Activated T-helper 2 cell treated with anti-CD3 and anti-CD28 coated beads, Interferon-gamma antibody, Interleukin-2, Interleukin-4, amounts not matched to agents 10 μg/mL and 5 μg/mL and 100 μg/mL, durations not matched to agents 14 hours and 24 hours and 36 hours (primary cell): ENCODE results near the gene ECE2. TPM values are rescaled to one million over a fixed set of nuclear protein-coding genes. Genes with fewer than 3 reads are reported as not detected.
A peak's percentile ranks its signal among the peaks of the same experiment; 100 is the strongest.
"Not testable (repeated sequence)": the region's sequence is repeated elsewhere in the genome, so short reads cannot be mapped to it uniquely, and the experiment has no call there.

Source experiments
- DNase-seq: peaks from one replicate; pipeline ENCODE4 v3.0.0; 2021; ENCODE audit warnings: low spot score
- H3K27ac Mint-ChIP-seq: one replicate; pipeline ENCODE4 v1.8.0; 2021; ENCODE audit warnings: mixed read lengths
- H3K27me3 Mint-ChIP-seq: one replicate; pipeline ENCODE4 v1.8.0; 2021; ENCODE audit warnings: low read depth, mixed read lengths
- H3K36me3 Mint-ChIP-seq: one replicate; pipeline ENCODE4 v1.8.0; 2021; ENCODE audit warnings: low read depth, mixed read lengths
- H3K4me1 Mint-ChIP-seq: one replicate; pipeline ENCODE4 v1.8.0; 2021; ENCODE audit warnings: low read depth, mixed read lengths
- H3K4me3 Mint-ChIP-seq: one replicate; pipeline ENCODE4 v1.8.0; 2021; ENCODE audit warnings: low read depth, mild to moderate bottlenecking, moderate library complexity, mixed read lengths
- H3K9me3 Mint-ChIP-seq: one replicate; pipeline ENCODE4 v1.8.0; 2021; ENCODE audit warnings: mixed read lengths
- intact Hi-C: fragments of 100-400 bp; cut with micrococcal nuclease; formaldehyde crosslinking; loops from one replicate; pipeline ENCODE4 v1.15.1; 2023
- total RNA-seq: library from RNA; stranded (reverse); gene quantifications from 2 replicates; pipeline ENCODE4 v1.2.3, GENCODE V29; 2022

The ECE2 gene
- total RNA-seq, 1 donor from 2014 or later: not detected

GRCh38 chr3:184261854-184262763 lies 13.7 kb upstream of the ECE2 start:
- no peak for DNase-seq
- H3K9me3 Mint-ChIP-seq: no peaks in the 10 kb centered on the region
- peak overlapping the region; percentile 6 for H3K27ac Mint-ChIP-seq
- H3K27me3 Mint-ChIP-seq: peaks cover 44% of the 10 kb centered on the region
- H3K4me3 Mint-ChIP-seq: peak overlapping the region; percentile 89
- intact Hi-C loops: loop anchor here (1.0 kb wide), 1 partner anchor 12 kb away; no protein-coding TSS in a partner anchor
- H3K36me3 Mint-ChIP-seq: peaks cover 9% of the 10 kb centered on the region
- peaks cover 14% of the 10 kb centered on the region for H3K4me1 Mint-ChIP-seq

- peaks cover 47% of the 10 kb centered on the region for H3K27me3 Mint-ChIP-seq
- intact Hi-C loops: no loop called here
- peak overlapping the region; percentile 72 for H3K4me3 Mint-ChIP-seq
- DNase-seq: no peak
- H3K27ac Mint-ChIP-seq: no peak overlapping the region
- H3K9me3 Mint-ChIP-seq: no peaks in the 10 kb centered on the region
- H3K4me1 Mint-ChIP-seq: peaks cover 14% of the 10 kb centered on the region
- H3K36me3 Mint-ChIP-seq: peaks cover 9% of the 10 kb centered on the region
Measured at GRCh38 chr3:184262764-184263179, 13.1 kb upstream of the ECE2 start.

- H3K27me3 Mint-ChIP-seq: peaks cover 32% of the 10 kb centered on the region
- DNase-seq, H3K27ac Mint-ChIP-seq, H3K36me3 Mint-ChIP-seq, intact Hi-C loops, H3K4me1 Mint-ChIP-seq, H3K4me3 Mint-ChIP-seq, H3K9me3 Mint-ChIP-seq: not testable (repeated sequence)
Measured at GRCh38 chr3:184267249-184267648, 8.6 kb upstream of the ECE2 start.

GRCh38 chr3:184272269-184272668 lies 3.6 kb upstream of the ECE2 start:
- no peak for DNase-seq
- H3K36me3 Mint-ChIP-seq: no peaks in the 10 kb centered on the region
- no peak overlapping the region for H3K4me3 Mint-ChIP-seq
- H3K4me1 Mint-ChIP-seq: no peaks in the 10 kb centered on the region
- intact Hi-C loops: no loop called here
- H3K27me3 Mint-ChIP-seq: peaks cover 35% of the 10 kb centered on the region
- no peak overlapping the region for H3K27ac Mint-ChIP-seq
- H3K9me3 Mint-ChIP-seq: no peaks in the 10 kb centered on the region

- DNase-seq: no peak
- intact Hi-C loops: no loop called here
- Mint-ChIP-seq H3K27ac (no peak overlapping the region), H3K4me1 (no peaks in the 10 kb centered on the region), H3K27me3 (peaks cover 48% of the 10 kb centered on the region), H3K9me3 (no peaks in the 10 kb centered on the region), H3K36me3 (no peaks in the 10 kb centered on the region), H3K4me3 (no peak overlapping the region)
Measured at GRCh38 chr3:184275381-184275701, 481 bp upstream of the ECE2 start.

GRCh38 chr3:184277366-184277765 lies 1.5 kb downstream of the ECE2 start:
- H3K36me3 Mint-ChIP-seq: no peaks in the 10 kb centered on the region
- no peaks in the 10 kb centered on the region for H3K9me3 Mint-ChIP-seq
- no peaks in the 10 kb centered on the region for H3K4me1 Mint-ChIP-seq
- no peak overlapping the region for H3K27ac Mint-ChIP-seq
- no peak overlapping the region for H3K4me3 Mint-ChIP-seq
- no peak for DNase-seq
- H3K27me3 Mint-ChIP-seq: peaks cover 40% of the 10 kb centered on the region
- intact Hi-C loops: no loop called here

GRCh38 chr3:184282941-184283340 lies 7.1 kb downstream of the ECE2 start:
- no peak for DNase-seq
- Mint-ChIP-seq H3K4me3 (no peak overlapping the region), H3K4me1 (no peaks in the 10 kb centered on the region), H3K9me3 (no peaks in the 10 kb centered on the region), H3K27me3 (peaks cover 20% of the 10 kb centered on the region), H3K36me3 (no peaks in the 10 kb centered on the region), H3K27ac (no peak overlapping the region)
- intact Hi-C loops: no loop called here

GRCh38 chr3:184283681-184284080 lies 7.9 kb downstream of the ECE2 start:
- Mint-ChIP-seq H3K27me3 (peaks cover 19% of the 10 kb centered on the region), H3K4me3 (no peak overlapping the region), H3K9me3 (no peaks in the 10 kb centered on the region), H3K36me3 (no peaks in the 10 kb centered on the region), H3K4me1 (no peaks in the 10 kb centered on the region), H3K27ac (no peak overlapping the region)
- intact Hi-C loops: no loop called here
- no peak for DNase-seq

- peaks cover 16% of the 10 kb centered on the region for H3K27me3 Mint-ChIP-seq
- no peaks in the 10 kb centered on the region for H3K36me3 Mint-ChIP-seq
- no peak overlapping the region for H3K27ac Mint-ChIP-seq
- DNase-seq: no peak
- no peak overlapping the region for H3K4me3 Mint-ChIP-seq
- intact Hi-C loops: no loop called here
- H3K4me1 Mint-ChIP-seq: no peaks in the 10 kb centered on the region
- no peaks in the 10 kb centered on the region for H3K9me3 Mint-ChIP-seq
Measured at GRCh38 chr3:184284696-184285095, 8.9 kb downstream of the ECE2 start.

- Mint-ChIP-seq H3K4me1 (no peaks in the 10 kb centered on the region), H3K9me3 (no peaks in the 10 kb centered on the region), H3K4me3 (no peak overlapping the region), H3K27me3 (peaks cover 12% of the 10 kb centered on the region), H3K36me3 (no peaks in the 10 kb centered on the region), H3K27ac (no peak overlapping the region)
- DNase-seq: peak; percentile 43
- intact Hi-C loops: loop anchor here (1.0 to 2.0 kb wide), 2 partner anchors 63 to 394 kb away; no protein-coding TSS in a partner anchor
Measured at GRCh38 chr3:184289426-184289938, 13.7 kb downstream of the ECE2 start.

GRCh38 chr3:184290331-184290730 lies 14.5 kb downstream of the ECE2 start:
- Mint-ChIP-seq H3K9me3 (no peaks in the 10 kb centered on the region), H3K27me3 (peaks cover 12% of the 10 kb centered on the region), H3K4me1 (no peaks in the 10 kb centered on the region), H3K36me3 (no peaks in the 10 kb centered on the region), H3K4me3 (no peak overlapping the region), H3K27ac (no peak overlapping the region)
- intact Hi-C loops: no loop called here
- DNase-seq: no peak

- intact Hi-C loops: no loop called here
- H3K4me3 Mint-ChIP-seq: no peak overlapping the region
- no peaks in the 10 kb centered on the region for H3K9me3 Mint-ChIP-seq
- H3K27ac Mint-ChIP-seq: no peak overlapping the region
- DNase-seq: no peak
- H3K27me3 Mint-ChIP-seq: peaks cover 6% of the 10 kb centered on the region
- H3K4me1 Mint-ChIP-seq: no peaks in the 10 kb centered on the region
- H3K36me3 Mint-ChIP-seq: no peaks in the 10 kb centered on the region
Measured at GRCh38 chr3:184291044-184291737, 15.4 kb downstream of the ECE2 start.
